ENCODE measurements around the gene ORC4.

The ORC4 gene

DNA sequence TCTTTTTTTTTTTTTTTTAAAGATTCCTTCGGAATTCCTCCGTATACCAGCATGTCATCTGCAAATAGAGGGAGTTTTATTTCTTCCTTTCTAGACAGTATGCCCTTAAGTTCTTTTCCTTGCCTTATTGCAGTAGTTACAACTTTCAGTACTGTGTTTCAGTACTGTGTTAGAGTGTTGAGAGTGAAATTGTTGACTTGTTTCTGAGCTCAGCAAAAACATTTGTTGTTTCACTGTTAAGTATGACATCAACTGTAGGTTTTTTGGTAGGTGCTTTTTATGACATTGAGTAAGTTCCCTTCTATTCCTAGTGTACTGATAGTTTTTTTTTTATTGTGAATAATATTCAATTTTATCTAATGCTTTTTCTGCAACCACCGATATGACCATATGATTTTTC, 131.9 kb downstream of the ORC4 start:
- Histone ChIP-seq H3K4me1 (ENCODE audit: insufficient read depth, low read length, severe bottlenecking) (no peaks in the 10 kb centered on the region), H3K4me2 (ENCODE audit: low read length) (no peak overlapping the region), H3K4me3 (ENCODE audit: low read depth, low read length, poor library complexity, severe bottlenecking) (no peak overlapping the region), H3K27ac (ENCODE audit: low read depth, low read length, poor library complexity, severe bottlenecking) (no peak overlapping the region), H3K9me3 (ENCODE audit: low read length) (no peaks in the 10 kb centered on the region), H2AFZ (ENCODE audit: low read length) (no peak overlapping the region), H3K36me3 (ENCODE audit: insufficient read depth, low read length) (no peaks in the 10 kb centered on the region), H3K9me2 (ENCODE audit: low read depth, low read length) (no peaks in the 10 kb centered on the region), H3F3A (ENCODE audit: insufficient read depth, low read length) (no peaks in the 10 kb centered on the region), H4K20me1 (ENCODE audit: insufficient read depth, low read length) (no peaks in the 10 kb centered on the region), H3K79me2 (ENCODE audit: insufficient read depth, low read length) (no peaks in the 10 kb centered on the region), H3K27me3 (ENCODE audit: insufficient read depth, low read length) (no peaks in the 10 kb centered on the region), H3K9ac (ENCODE audit: low read length) (no peak overlapping the region)
- no peak for TF ChIP-seq EZH2 (IDR thresholded peaks at IDR 0.05; ENCODE audit: borderline replicate concordance, low read length)
- no peak for TF ChIP-seq CTCF (IDR thresholded peaks at IDR 0.05; ENCODE audit: low read length)

GRCh38 chr2:147886136-147886535, 134.4 kb downstream of the ORC4 start:
- H3K9me2 ChIP-seq (ENCODE audit: low read depth, low read length): no peaks in the 10 kb centered on the region
- H3F3A ChIP-seq (ENCODE audit: insufficient read depth, low read length): no peaks in the 10 kb centered on the region
- no peak overlapping the region for H3K4me3 ChIP-seq (ENCODE audit: low read depth, low read length, poor library complexity, severe bottlenecking)
- H4K20me1 ChIP-seq (ENCODE audit: insufficient read depth, low read length): no peaks in the 10 kb centered on the region
- no peaks in the 10 kb centered on the region for H3K36me3 ChIP-seq (ENCODE audit: insufficient read depth, low read length)
- no peaks in the 10 kb centered on the region for H3K27me3 ChIP-seq (ENCODE audit: insufficient read depth, low read length)
- H3K27ac ChIP-seq (ENCODE audit: low read depth, low read length, poor library complexity, severe bottlenecking): no peak overlapping the region
- no peak overlapping the region for H3K4me2 ChIP-seq (ENCODE audit: low read length)
- H3K9me3 ChIP-seq (ENCODE audit: low read length): no peaks in the 10 kb centered on the region
- H3K4me1 ChIP-seq (ENCODE audit: insufficient read depth, low read length, severe bottlenecking): no peaks in the 10 kb centered on the region
- TF ChIP-seq CTCF (IDR thresholded peaks at IDR 0.05; ENCODE audit: low read length) (no peak), EZH2 (IDR thresholded peaks at IDR 0.05; ENCODE audit: borderline replicate concordance, low read length) (no peak)
- H3K79me2 ChIP-seq (ENCODE audit: insufficient read depth, low read length): no peaks in the 10 kb centered on the region
- no peak overlapping the region for H3K9ac ChIP-seq (ENCODE audit: low read length)
- H2AFZ ChIP-seq (ENCODE audit: low read length): no peak overlapping the region

DNA sequence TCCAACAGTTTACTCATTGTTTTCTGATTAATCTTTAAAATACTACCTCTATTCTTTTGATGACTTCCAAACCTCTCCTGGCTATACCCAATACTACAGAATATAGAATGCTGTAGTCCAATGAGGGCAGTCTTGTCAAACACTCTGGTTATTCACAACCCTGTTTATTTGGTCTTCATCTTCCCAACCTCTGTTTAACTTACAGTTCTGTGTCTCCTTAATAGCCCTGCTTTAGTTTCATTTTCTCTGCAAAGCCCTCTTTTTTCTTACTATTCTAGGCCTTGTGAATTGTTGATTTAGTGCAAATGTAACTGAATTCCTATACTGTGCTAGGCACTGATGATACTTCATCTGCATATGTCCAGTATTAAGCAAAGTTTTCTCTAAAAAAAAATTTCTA, 135.7 kb downstream of the ORC4 start:
- Histone ChIP-seq H4K20me1 (ENCODE audit: insufficient read depth, low read length) (no peaks in the 10 kb centered on the region), H3K9me3 (ENCODE audit: low read length) (no peaks in the 10 kb centered on the region), H3K27ac (ENCODE audit: low read depth, low read length, poor library complexity, severe bottlenecking) (no peak overlapping the region), H3F3A (ENCODE audit: insufficient read depth, low read length) (no peaks in the 10 kb centered on the region), H3K9ac (ENCODE audit: low read length) (no peak overlapping the region), H3K79me2 (ENCODE audit: insufficient read depth, low read length) (no peaks in the 10 kb centered on the region), H3K4me1 (ENCODE audit: insufficient read depth, low read length, severe bottlenecking) (no peaks in the 10 kb centered on the region), H3K4me2 (ENCODE audit: low read length) (no peak overlapping the region), H3K4me3 (ENCODE audit: low read depth, low read length, poor library complexity, severe bottlenecking) (no peak overlapping the region), H3K27me3 (ENCODE audit: insufficient read depth, low read length) (no peaks in the 10 kb centered on the region), H3K36me3 (ENCODE audit: insufficient read depth, low read length) (no peaks in the 10 kb centered on the region), H3K9me2 (ENCODE audit: low read depth, low read length) (no peaks in the 10 kb centered on the region), H2AFZ (ENCODE audit: low read length) (no peak overlapping the region)
- no peak for TF ChIP-seq CTCF (IDR thresholded peaks at IDR 0.05; ENCODE audit: low read length)
- TF ChIP-seq EZH2 (IDR thresholded peaks at IDR 0.05; ENCODE audit: borderline replicate concordance, low read length): no peak

Data from OCI-LY1 (cell line).